ENCODE results near the gene INPPL1.

Gene INPPL1

GRCh38 chr11:72280726-72281315 lies 56.3 kb downstream of the INPPL1 start:
- Histone ChIP-seq H3K27ac (ENCODE audit: insufficient read depth, low read length, poor library complexity, severe bottlenecking) (no peak overlapping the region), H3K27me3 (replicated peaks; ENCODE audit: control insufficient read depth, insufficient read depth, low read length, poor library complexity, severe bottlenecking) (no peaks in the 10 kb centered on the region), H3K36me3 (ENCODE audit: control insufficient read depth, insufficient read depth, low read length) (no peaks in the 10 kb centered on the region), H3K4me1 (ENCODE audit: control insufficient read depth, insufficient read depth, low read length, poor library complexity, severe bottlenecking) (no peaks in the 10 kb centered on the region), H3K9me3 (ENCODE audit: control insufficient read depth, low read length) (no peaks in the 10 kb centered on the region), H3K4me3 (ENCODE audit: insufficient read depth, low read depth, low read length, poor library complexity, severe bottlenecking) (no peak overlapping the region)
- DNase-seq, result no peak

DNA sequence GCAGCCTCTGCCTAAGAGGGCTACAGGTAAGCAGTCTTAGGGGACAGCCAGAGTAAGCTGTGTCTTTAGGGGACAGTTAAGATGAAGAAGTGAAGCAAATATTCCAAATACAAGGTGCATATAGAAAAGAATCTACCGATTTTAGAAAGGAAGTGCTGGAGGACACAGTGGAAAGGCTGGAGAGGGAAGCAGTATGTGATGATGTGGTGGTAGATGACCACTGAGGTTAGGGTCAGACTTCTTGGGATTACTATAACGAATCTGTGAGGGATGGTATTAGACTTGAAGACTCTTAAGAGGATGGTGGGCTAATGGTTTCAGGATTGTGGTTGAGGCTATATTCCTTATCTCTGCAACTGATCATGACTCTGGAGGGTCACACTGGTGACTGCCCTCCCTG lies 59.4 kb downstream of the INPPL1 start:
- DNase-seq, result no peak
- Histone ChIP-seq H3K27me3 (replicated peaks; ENCODE audit: control insufficient read depth, insufficient read depth, low read length, poor library complexity, severe bottlenecking) (no peaks in the 10 kb centered on the region), H3K4me3 (ENCODE audit: insufficient read depth, low read depth, low read length, poor library complexity, severe bottlenecking) (no peak overlapping the region), H3K36me3 (ENCODE audit: control insufficient read depth, insufficient read depth, low read length) (no peaks in the 10 kb centered on the region), H3K9me3 (ENCODE audit: control insufficient read depth, low read length) (no peaks in the 10 kb centered on the region), H3K4me1 (ENCODE audit: control insufficient read depth, insufficient read depth, low read length, poor library complexity, severe bottlenecking) (no peaks in the 10 kb centered on the region), H3K27ac (ENCODE audit: insufficient read depth, low read length, poor library complexity, severe bottlenecking) (no peak overlapping the region)

DNA sequence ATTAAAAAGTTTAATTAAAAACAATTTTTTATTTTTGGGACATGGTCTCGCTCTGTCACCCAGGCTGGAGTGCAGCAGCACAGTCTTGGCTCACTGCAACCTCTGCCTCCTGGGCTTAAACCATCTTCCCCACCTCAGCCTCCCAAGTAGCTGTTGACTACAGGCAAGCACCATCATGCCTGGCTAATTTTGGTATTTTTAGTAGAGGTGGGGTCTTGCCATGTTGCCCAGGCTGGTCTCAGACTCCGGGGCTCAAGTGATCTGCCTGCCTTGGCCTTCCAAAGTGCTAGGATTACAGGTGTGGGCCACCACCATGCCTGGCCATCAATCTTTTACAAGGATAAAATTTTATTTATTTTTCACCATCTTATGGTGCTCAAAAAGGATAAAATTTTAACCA lies 62.7 kb downstream of the INPPL1 start:
- H3K4me1 ChIP-seq (ENCODE audit: control insufficient read depth, insufficient read depth, low read length, poor library complexity, severe bottlenecking), result no peaks in the 10 kb centered on the region
- no peak for DNase-seq
- H3K27me3 ChIP-seq (replicated peaks; ENCODE audit: control insufficient read depth, insufficient read depth, low read length, poor library complexity, severe bottlenecking), result no peaks in the 10 kb centered on the region
- no peak overlapping the region for H3K4me3 ChIP-seq (ENCODE audit: insufficient read depth, low read depth, low read length, poor library complexity, severe bottlenecking)
- no peaks in the 10 kb centered on the region for H3K36me3 ChIP-seq (ENCODE audit: control insufficient read depth, insufficient read depth, low read length)
- H3K9me3 ChIP-seq (ENCODE audit: control insufficient read depth, low read length), result no peaks in the 10 kb centered on the region
- H3K27ac ChIP-seq (ENCODE audit: insufficient read depth, low read length, poor library complexity, severe bottlenecking), result no peak overlapping the region
